ENCODE measurements around the gene ZNF226. TPM values are rescaled to one million over a fixed set of nuclear protein-coding genes. Genes with fewer than 3 reads are reported as not detected.

The ZNF226 gene
- total and polyA plus RNA-seq, 8 donors, result 4.8 to 12.8 (median 6.2) TPM

DNA sequence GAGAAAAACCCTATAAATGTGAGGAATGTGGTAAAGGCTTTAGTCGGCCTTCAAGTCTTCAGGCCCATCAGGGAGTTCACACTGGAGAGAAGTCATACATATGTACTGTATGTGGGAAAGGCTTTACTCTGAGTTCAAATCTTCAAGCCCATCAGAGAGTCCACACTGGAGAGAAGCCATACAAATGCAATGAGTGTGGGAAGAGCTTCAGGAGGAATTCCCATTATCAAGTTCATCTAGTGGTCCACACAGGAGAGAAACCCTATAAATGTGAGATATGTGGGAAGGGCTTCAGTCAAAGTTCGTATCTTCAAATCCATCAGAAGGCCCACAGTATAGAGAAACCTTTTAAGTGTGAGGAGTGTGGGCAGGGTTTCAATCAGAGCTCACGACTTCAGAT is 11.7 kb downstream of the ZNF226 start:
- intact Hi-C loops (cut with DNase I), result no loop called here
- H3K9me3 ChIP-seq, result peaks cover 0 to 3% (median 2%) of the 10 kb centered on the region in 4 donors
- no peak overlapping the region for H3K27ac ChIP-seq
- peaks cover 11 to 54% (median 51%) of the 10 kb centered on the region in 3 donors for H3K36me3 ChIP-seq
- no peak for ATAC-seq
- no peak for DNase-seq
- H3K27me3 ChIP-seq, result no peaks in the 10 kb centered on the region
- 91 to 96% methylated on average over 3 of the region's 3 CpGs for WGBS, 2 donors
- FAIRE-seq, result no peak
- H3K4me1 ChIP-seq, result no peaks in the 10 kb centered on the region
- no peak overlapping the region for H3K4me3 ChIP-seq
- TF ChIP-seq, protein P1, sequence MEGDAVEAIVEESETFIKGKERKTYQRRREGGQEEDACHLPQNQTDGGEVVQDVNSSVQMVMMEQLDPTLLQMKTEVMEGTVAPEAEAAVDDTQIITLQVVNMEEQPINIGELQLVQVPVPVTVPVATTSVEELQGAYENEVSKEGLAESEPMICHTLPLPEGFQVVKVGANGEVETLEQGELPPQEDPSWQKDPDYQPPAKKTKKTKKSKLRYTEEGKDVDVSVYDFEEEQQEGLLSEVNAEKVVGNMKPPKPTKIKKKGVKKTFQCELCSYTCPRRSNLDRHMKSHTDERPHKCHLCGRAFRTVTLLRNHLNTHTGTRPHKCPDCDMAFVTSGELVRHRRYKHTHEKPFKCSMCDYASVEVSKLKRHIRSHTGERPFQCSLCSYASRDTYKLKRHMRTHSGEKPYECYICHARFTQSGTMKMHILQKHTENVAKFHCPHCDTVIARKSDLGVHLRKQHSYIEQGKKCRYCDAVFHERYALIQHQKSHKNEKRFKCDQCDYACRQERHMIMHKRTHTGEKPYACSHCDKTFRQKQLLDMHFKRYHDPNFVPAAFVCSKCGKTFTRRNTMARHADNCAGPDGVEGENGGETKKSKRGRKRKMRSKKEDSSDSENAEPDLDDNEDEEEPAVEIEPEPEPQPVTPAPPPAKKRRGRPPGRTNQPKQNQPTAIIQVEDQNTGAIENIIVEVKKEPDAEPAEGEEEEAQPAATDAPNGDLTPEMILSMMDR (IDR thresholded peaks at IDR 0.05), result no peak

DNA sequence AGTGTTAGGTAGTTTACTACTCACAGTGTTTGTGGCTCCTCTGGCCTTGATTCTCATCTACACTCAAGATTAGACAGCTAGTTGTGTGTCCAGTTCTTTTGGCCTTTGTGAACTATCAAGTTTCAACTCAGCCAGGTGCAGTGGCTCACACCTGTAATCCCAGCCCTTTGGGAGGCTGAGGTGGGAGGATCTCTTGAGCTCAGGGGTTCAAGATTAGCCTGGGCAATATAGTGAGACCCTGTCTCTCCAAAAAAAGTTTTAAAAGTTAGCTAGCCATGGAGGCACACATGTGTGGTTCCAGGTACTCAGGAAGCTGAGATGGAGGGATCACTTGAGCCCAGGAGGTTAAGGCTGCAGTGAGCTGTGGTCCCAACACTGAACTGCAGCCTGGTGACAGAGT is 16.1 kb downstream of the ZNF226 start:
- ATAC-seq (no peak), DNase-seq (no peak), FAIRE-seq (no peak)
- intact Hi-C loops (cut with DNase I), result no loop called here
- Histone ChIP-seq H3K36me3 (peaks cover 2 to 10% (median 10%) of the 10 kb centered on the region in 3 donors), H3K27ac (no peak overlapping the region), H3K4me1 (no peaks in the 10 kb centered on the region), H3K27me3 (no peaks in the 10 kb centered on the region), H3K9me3 (peaks cover 0 to 3% (median 2%) of the 10 kb centered on the region in 4 donors), H3K4me3 (no peak overlapping the region)
- TF ChIP-seq, protein P1 (IDR thresholded peaks at IDR 0.05), result no peak

DNA sequence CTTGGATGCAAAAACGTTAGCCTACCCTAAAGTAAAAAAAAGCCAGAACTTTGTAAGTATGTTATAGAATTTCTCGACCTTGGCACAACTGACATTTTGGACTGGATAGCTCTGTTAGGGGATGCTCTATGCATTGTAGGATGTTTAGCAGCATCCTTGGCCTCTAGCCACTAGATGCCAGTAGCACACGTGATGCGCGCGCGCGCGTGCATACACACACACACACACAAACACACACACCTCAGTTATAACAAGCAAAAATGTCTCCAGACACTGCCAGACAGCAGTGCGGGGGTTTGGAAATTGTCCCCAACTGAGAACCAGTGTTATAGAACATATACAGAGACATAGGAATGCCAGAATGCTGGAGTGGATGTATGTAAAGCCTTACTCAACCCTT is 17.2 kb downstream of the ZNF226 start:
- Histone ChIP-seq H3K4me3 (no peak overlapping the region), H3K36me3 (no peaks in the 10 kb centered on the region), H3K9me3 (peaks cover 0 to 3% (median 0%) of the 10 kb centered on the region in 4 donors), H3K4me1 (no peaks in the 10 kb centered on the region), H3K27ac (no peak overlapping the region), H3K27me3 (no peaks in the 10 kb centered on the region)
- TF ChIP-seq, protein P1 (IDR thresholded peaks at IDR 0.05), result no peak
- ATAC-seq, result no peak
- no peak for FAIRE-seq
- intact Hi-C loops (cut with DNase I), result no loop called here
- DNase-seq, result no peak
- 79 to 86% methylated on average over 10 of the region's 10 CpGs for WGBS, 2 donors

DNA sequence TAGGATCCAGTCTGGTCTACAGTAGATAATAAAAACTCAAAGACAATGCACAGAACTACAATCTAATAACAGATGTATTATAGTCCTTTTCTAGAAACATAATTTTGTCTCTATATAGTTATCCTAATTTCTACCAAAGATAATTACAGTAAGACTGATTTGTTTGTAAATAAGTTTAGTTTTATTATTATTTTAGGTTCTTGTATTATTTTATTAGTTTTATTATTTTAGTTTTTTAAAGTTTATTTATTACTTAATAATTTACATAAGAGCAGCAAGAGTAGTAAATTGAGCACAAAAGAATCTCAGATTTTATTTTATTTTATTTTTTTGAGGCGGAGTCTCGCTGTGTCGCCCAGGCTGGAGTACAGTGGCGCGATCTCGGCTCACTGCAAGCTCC is 25.1 kb downstream of the ZNF226 start:
- FAIRE-seq (peak; percentile 65), DNase-seq (no peak), ATAC-seq (no peak)
- Histone ChIP-seq H3K9me3 (no peaks in the 10 kb centered on the region), H3K27me3 (no peaks in the 10 kb centered on the region), H3K4me1 (no peaks in the 10 kb centered on the region), H3K4me3 (no peak overlapping the region), H3K36me3 (no peaks in the 10 kb centered on the region), H3K27ac (no peak overlapping the region)
- intact Hi-C loops (cut with DNase I), result no loop called here
- TF ChIP-seq, protein P1 (IDR thresholded peaks at IDR 0.05), result no peak
- 97 to 100% methylated on average over 6 of the region's 6 CpGs for WGBS, 2 donors

DNA sequence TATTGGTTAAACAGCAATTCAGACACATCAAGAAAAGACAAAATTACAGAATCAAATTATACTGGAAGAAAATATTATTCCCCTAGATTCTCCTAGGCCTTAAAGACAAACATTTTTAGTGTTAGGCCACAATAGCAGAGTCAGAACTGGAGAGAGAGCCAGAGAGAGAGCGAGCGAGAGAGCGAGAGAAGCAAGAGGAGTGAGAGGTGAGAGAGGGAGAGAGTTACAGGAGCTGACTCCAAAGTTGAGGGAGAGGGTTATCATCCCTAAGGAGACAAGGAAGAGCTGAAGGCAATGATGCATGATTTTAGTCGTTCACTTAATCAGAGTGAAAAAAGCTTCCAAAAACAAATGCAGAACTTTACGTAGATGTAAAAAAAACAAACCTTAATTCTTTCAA is 27.2 kb downstream of the ZNF226 start:
- TF ChIP-seq, protein P1 (IDR thresholded peaks at IDR 0.05), result no peak
- Histone ChIP-seq H3K27ac (no peak overlapping the region), H3K27me3 (no peaks in the 10 kb centered on the region), H3K4me3 (no peak overlapping the region), H3K9me3 (no peaks in the 10 kb centered on the region), H3K36me3 (no peaks in the 10 kb centered on the region), H3K4me1 (no peaks in the 10 kb centered on the region)
- 67 to 71% methylated on average over 5 of the region's 5 CpGs for WGBS, 2 donors
- ATAC-seq (no peak), FAIRE-seq (no peak), DNase-seq (no peak)
- intact Hi-C loops (cut with DNase I), result no loop called here
